A673 (cell line): ENCODE results near the gene FLNC.

ENCODE experiments used
- CTCF ChIP-seq: fragments of 300-800, 200-600 bp; sonication (generic); conservative IDR thresholded peaks from 2 replicates; pipeline ENCODE4 v1.5.1; 2017; ENCODE audit warnings: low read depth, mild to moderate bottlenecking, antibody characterized with exemption, low read length, moderate library complexity, mixed read lengths
- EZH2 ChIP-seq: fragments of 200-600 bp; sonication (generic); IDR thresholded peaks from 2 replicates; pipeline ENCODE4 v1.6.1; 2017; ENCODE audit warnings: borderline replicate concordance, low read depth, mild to moderate bottlenecking, mixed read lengths, antibody characterized with exemption, low read length; ENCODE audit not compliant: poor library complexity, severe bottlenecking

- TF ChIP-seq EZH2 (no peak), CTCF (no peak)
Measured at GRCh38 chr7:128869944-128870285, 39.7 kb downstream of the FLNC start.
